Measurements from ENCODE around the gene HPSE2. TPM values are rescaled to one million over a fixed set of nuclear protein-coding genes. Genes with fewer than 3 reads are reported as not detected.

HPSE2 gene
- total and polyA plus RNA-seq, 2 of the 8 experiments (the other 6 are each of a cell fraction or from before 2014, with no cell fraction given) = 0.41 to 0.58 TPM

DNA sequence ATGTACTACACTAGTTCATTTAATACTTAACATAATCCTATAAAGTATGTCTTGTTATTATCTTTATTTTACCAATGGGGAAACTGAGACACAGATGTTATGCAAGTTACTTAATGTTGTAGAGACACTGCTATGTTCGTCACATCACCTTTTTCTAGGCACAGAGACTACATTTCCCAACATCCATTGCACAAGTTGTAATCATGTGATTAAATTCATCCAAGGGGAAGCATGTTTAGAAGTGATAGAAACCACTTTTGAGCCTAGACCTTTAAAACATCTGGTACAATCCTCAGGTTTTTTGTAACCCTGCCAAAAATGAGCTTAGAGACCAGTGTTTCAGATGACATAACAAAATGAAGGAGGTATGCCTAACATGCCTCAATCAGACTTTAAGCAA, 402.1 kb downstream of the HPSE2 start:
- no peak overlapping the region for H3K9ac ChIP-seq (replicated peaks in 1 of 4; ENCODE audit: extremely low read depth in 1 of 4, low read depth in 3 of 4, low read length in 3 of 4)
- H4K91ac ChIP-seq (replicated peaks; ENCODE audit: insufficient read length, low read length) = no peak overlapping the region
- no peak overlapping the region for H2BK15ac ChIP-seq (ENCODE audit: low read length)
- no peak overlapping the region for H2AK5ac ChIP-seq (ENCODE audit: low read depth, low read length)
- no peak overlapping the region for H3K18ac ChIP-seq (ENCODE audit: extremely low read depth, low read length)
- H3K79me1 ChIP-seq (ENCODE audit: low read depth, low read length) = no peaks in the 10 kb centered on the region
- H4K5ac ChIP-seq (ENCODE audit: insufficient read length, low read depth, low read length) = no peak overlapping the region
- no peak overlapping the region for H3K14ac ChIP-seq (ENCODE audit: insufficient read length)
- FAIRE-seq (peak; percentile 73), DNase-seq (ENCODE audit: low read depth in 1 of 2, low spot score in 2 of 2) (no peak)
- no peak overlapping the region for H3K4ac ChIP-seq (replicated peaks; ENCODE audit: insufficient read length, low read depth, low read length)
- TF ChIP-seq GTF2F1 (IDR thresholded peaks at IDR 0.05; ENCODE audit: borderline replicate concordance, low read depth, low read length) = no peak
- peak; percentile 33; the same call in 1 of the 2 replicates for TF ChIP-seq USF2 (IDR thresholded peaks at IDR 0.05; ENCODE audit: low read length)
- TF ChIP-seq BRCA1 (IDR thresholded peaks at IDR 0.05; ENCODE audit: low read depth, low read length) = no peak
- no peak for TF ChIP-seq JUN (IDR thresholded peaks at IDR 0.05; ENCODE audit: low read depth, low read length)
- TF ChIP-seq RNF2 (IDR thresholded peaks at IDR 0.05; ENCODE audit: borderline replicate concordance, low read depth, low read length, missing control alignments, poor library complexity, severe bottlenecking) = no peak
- peak; percentile 54 for TF ChIP-seq SIX5 (IDR thresholded peaks at IDR 0.05; ENCODE audit: low read depth, low read length)
- no peaks in the 10 kb centered on the region for H4K20me1 ChIP-seq (replicated peaks in 1 of 2; ENCODE audit: control insufficient read depth in 1 of 2, insufficient read depth in 2 of 2, low read length in 2 of 2)
- no peak overlapping the region for H3K4me3 ChIP-seq (ENCODE audit: extremely low read depth in 1 of 4, insufficient read depth in 2 of 4, low read depth in 3 of 4, low read length in 4 of 4)
- no peak overlapping the region for H2BK5ac ChIP-seq (ENCODE audit: low read depth, low read length)
- H3K79me2 ChIP-seq (ENCODE audit: control insufficient read depth in 1 of 2, insufficient read depth in 2 of 2, low read length in 2 of 2) = no peaks in the 10 kb centered on the region
- no peaks in the 10 kb centered on the region for H3K36me3 ChIP-seq (ENCODE audit: control insufficient read depth in 2 of 4, insufficient read depth in 4 of 4, low read length in 3 of 4)
- H3K4me1 ChIP-seq (replicated peaks in 1 of 4; ENCODE audit: control insufficient read depth in 3 of 4, insufficient read depth in 4 of 4, low read length in 3 of 4) = 0 out of 7 replicates have a peak, but pooled peaks cover 0 to 2% (median 0%) of the 10 kb centered on the region in 4 experiments
- no peaks in the 10 kb centered on the region for H3K23me2 ChIP-seq (ENCODE audit: low read depth, low read length)
- WGBS, 2 experiments (ENCODE audit: extremely low coverage in 1 of 2, insufficient coverage in 1 of 2, insufficient read length in 1 of 2, insufficient replicate concordance in 2 of 2, low coverage in 1 of 2, low lambda C conversion rate in 2 of 2, missing lambda C conversion rate in 1 of 2) = 95% methylated on average over 1 of the region's 1 CpG; no CpG with 5 or more reads in 1 of the 2 experiments
- CTCF ChIA-PET (ENCODE audit: partially characterized antibody) = no interaction called here
- H3K9me3 ChIP-seq (ENCODE audit: insufficient read depth in 2 of 2, low read depth in 1 of 2, low read length in 1 of 2) = no peaks in the 10 kb centered on the region
- no peaks in the 10 kb centered on the region for H3K27me3 ChIP-seq (replicated peaks in 1 of 4; ENCODE audit: control insufficient read depth in 3 of 4, extremely low read depth in 1 of 4, insufficient read depth in 3 of 4, low read length in 3 of 4)
- H2BK120ac ChIP-seq (replicated peaks; ENCODE audit: low read depth, low read length) = no peak overlapping the region
- no peak overlapping the region for H3K27ac ChIP-seq (ENCODE audit: low read depth, low read length)
- POLR2A ChIA-PET (ENCODE audit: partially characterized antibody) = no interaction called here
- no peak overlapping the region for H3K4me2 ChIP-seq (ENCODE audit: insufficient read depth in 1 of 2, low read depth in 2 of 2, low read length in 2 of 2)
- H4K8ac ChIP-seq (ENCODE audit: extremely low read depth, insufficient read depth, low read length) = no peak overlapping the region
- no peak overlapping the region for H2BK12ac ChIP-seq (ENCODE audit: low read depth, low read length)
- H3K23ac ChIP-seq (ENCODE audit: insufficient read length) = no peak overlapping the region
- peak overlapping the region; percentile 60; the same call in 1 of the 2 replicates for H2AFZ ChIP-seq (ENCODE audit: low read length)
- no peak overlapping the region for H3K56ac ChIP-seq (replicated peaks; ENCODE audit: insufficient read length, low read depth, low read length)
- no peak overlapping the region for H2BK20ac ChIP-seq (ENCODE audit: low read length)

Measured in H1 (cell line).